Loucy (cell line): ENCODE measurements around the gene ACAD11.

Source experiments
- CTCF ChIP-seq: fragments of 200-600 bp; sonication (generic); conservative IDR thresholded peaks from 2 replicates; pipeline ENCODE4 v1.5.1; 2014; ENCODE audit warnings: mild to moderate bottlenecking, antibody characterized with exemption, low read length
- EZH2phosphoT487 ChIP-seq: fragments of 200-600 bp; IDR thresholded peaks from 2 replicates; pipeline ENCODE4 v1.6.1; 2018; ENCODE audit warnings: antibody characterized with exemption, mild to moderate bottlenecking, moderate library complexity, borderline replicate concordance

GRCh38 chr3:132695422-132695821 lies 35.8 kb upstream of the ACAD11 start:
- no peak for TF ChIP-seq CTCF
- TF ChIP-seq EZH2phosphoT487: no peak
